Peyer's patch (tissue), 4 donors: ENCODE results near the gene ADCY3. TPM values are rescaled to one million over a fixed set of nuclear protein-coding genes. Genes with fewer than 3 reads are reported as not detected.
"Not testable (repeated sequence)": the region's sequence is repeated elsewhere in the genome, so short reads cannot be mapped to it uniquely, and the experiment has no call there.

Experiments
- DNase-seq, 3 donors: peaks; one replicate each; pipeline ENCODE4 v3.0.0-alpha.2; 2017 to 2019
- H3K27ac ChIP-seq, 4 donors: fragments of 200-600 bp; sonication (generic); one replicate each; pipeline ENCODE4 v1.5.1; 2016 to 2019
- H3K27me3 ChIP-seq, 2 donors: fragments of 200-600 bp; sonication (generic); one replicate each; pipeline ENCODE4 v1.5.1; 2019
- H3K36me3 ChIP-seq, 3 donors: fragments of 200-600 bp; sonication (generic); one replicate each; pipeline ENCODE4 v1.5.1; 2016 to 2019
- H3K4me1 ChIP-seq, 4 donors: fragments of 200-600 bp; sonication (generic); one replicate each; pipeline ENCODE4 v1.5.1; 2016 to 2019
- H3K4me3 ChIP-seq, 4 donors: fragments of 200-600 bp; sonication (generic); 1 replicate in 3 of 4; 2 replicates in 1 of 4; pipeline ENCODE4 v1.5.1; 2016 to 2019; ENCODE audit warnings: mild to moderate bottlenecking in 1 of 4
- H3K9me3 ChIP-seq, 4 donors: fragments of 200-600 bp; sonication (generic); one replicate each; pipeline ENCODE4 v1.5.1; 2016 to 2019; ENCODE audit warnings: mild to moderate bottlenecking in 1 of 4
- CTCF ChIP-seq, 6 experiments: fragments of 450-650 bp in 4 of 6; fragments of 200-600 bp in 2 of 6; sonication (generic) in 1 of 6; IDR thresholded peaks; one replicate each; pipeline ENCODE4 v1.5.1; 2017 to 2019; ENCODE audit warnings: antibody characterized with exemption in 6 of 6, mild to moderate bottlenecking in 3 of 6, moderate library complexity in 1 of 6
- POLR2A ChIP-seq, 2 donors: fragments of 450-650 bp; IDR thresholded peaks; one replicate each; pipeline ENCODE4 v1.5.1; 2017; ENCODE audit warnings: antibody characterized with exemption in 2 of 2, mild to moderate bottlenecking in 2 of 2, moderate library complexity in 2 of 2
- total RNA-seq, 4 donors: library from RNA; depleted of rRNA; stranded (reverse); fragments of >200 nt; gene quantifications; one replicate each; pipeline ENCODE4 v1.1.0, GENCODE V29; 2016

ADCY3 gene
- total RNA-seq, 4 donors from 2014 or later: 23.6 to 195 (median 56.4) TPM

- Histone ChIP-seq H3K27ac (no peak overlapping the region), H3K4me1 (no peaks in the 10 kb centered on the region), H3K4me3 (no peak overlapping the region), H3K36me3 (peaks cover 0 to 17% (median 0%) of the 10 kb centered on the region in 3 donors), H3K27me3 (no peaks in the 10 kb centered on the region), H3K9me3 (no peaks in the 10 kb centered on the region)
- no peak for DNase-seq
- TF ChIP-seq POLR2A (IDR thresholded peaks at IDR 0.05) (no peak), CTCF (IDR thresholded peaks at IDR 0.05) (no peak)
Observed at GRCh38 chr2:24814516-24814915, 105.5 kb downstream of the ADCY3 start.

- no peak overlapping the region for H3K27ac ChIP-seq
- no peaks in the 10 kb centered on the region for H3K27me3 ChIP-seq
- peaks cover 0 to 13% (median 0%) of the 10 kb centered on the region in 3 donors for H3K36me3 ChIP-seq
- DNase-seq: no peak
- no peaks in the 10 kb centered on the region for H3K9me3 ChIP-seq
- no peak overlapping the region for H3K4me3 ChIP-seq
- TF ChIP-seq POLR2A (IDR thresholded peaks at IDR 0.05): no peak
- TF ChIP-seq CTCF (IDR thresholded peaks at IDR 0.05): no peak
- no peaks in the 10 kb centered on the region for H3K4me1 ChIP-seq
Observed at GRCh38 chr2:24813691-24814137, 106.3 kb downstream of the ADCY3 start.

- Histone ChIP-seq H3K27me3 (no peaks in the 10 kb centered on the region), H3K4me3 (no peak overlapping the region), H3K4me1 (no peaks in the 10 kb centered on the region), H3K27ac (no peak overlapping the region), H3K9me3 (no peaks in the 10 kb centered on the region), H3K36me3 (peaks cover 0 to 8% (median 0%) of the 10 kb centered on the region in 3 donors)
- no peak for DNase-seq
- TF ChIP-seq CTCF (IDR thresholded peaks at IDR 0.05): no peak
- no peak for TF ChIP-seq POLR2A (IDR thresholded peaks at IDR 0.05)
Observed at GRCh38 chr2:24809316-24810007, 110.6 kb downstream of the ADCY3 start.

- H3K27ac ChIP-seq: no peak overlapping the region
- H3K4me3 ChIP-seq: no peak overlapping the region
- no peaks in the 10 kb centered on the region for H3K27me3 ChIP-seq
- H3K36me3 ChIP-seq: peaks cover 0 to 8% (median 0%) of the 10 kb centered on the region in 3 donors
- H3K9me3 ChIP-seq: no peaks in the 10 kb centered on the region
- no peaks in the 10 kb centered on the region for H3K4me1 ChIP-seq
- no peak for DNase-seq
- TF ChIP-seq CTCF (IDR thresholded peaks at IDR 0.05): no peak
- TF ChIP-seq POLR2A (IDR thresholded peaks at IDR 0.05): no peak
Observed at GRCh38 chr2:24806661-24807036, 113.4 kb downstream of the ADCY3 start.

GRCh38 chr2:24805811-24806660, 114.0 kb downstream of the ADCY3 start:
- H3K27me3 ChIP-seq, H3K36me3 ChIP-seq, DNase-seq, H3K4me3 ChIP-seq, H3K9me3 ChIP-seq, H3K27ac ChIP-seq, H3K4me1 ChIP-seq: not testable (repeated sequence)

- not testable (repeated sequence) for DNase-seq, H3K27me3 ChIP-seq, H3K36me3 ChIP-seq, H3K4me1 ChIP-seq, H3K27ac ChIP-seq, H3K4me3 ChIP-seq, H3K9me3 ChIP-seq
Observed at GRCh38 chr2:24800487-24800886, 119.5 kb downstream of the ADCY3 start.
